AG04449 (cell line): ENCODE measurements around the gene ARHGAP45.

Experiments used
- CTCF ChIA-PET: fragments of 350-600 bp; formaldehyde crosslinking; extraction: SDS; loops from one replicate; lab custom pipeline; 2021; ENCODE audit warnings: antibody characterized with exemption; lab: Yijun Ruan, JAX
- POLR2A ChIA-PET: fragments of 400-600, 350-600 bp; formaldehyde crosslinking; extraction: SDS; loops from one replicate; lab custom pipeline; 2020; ENCODE audit warnings: antibody characterized with exemption, inconsistent platforms; lab: Yijun Ruan, JAX
- DNase-seq: peaks from one replicate; pipeline ENCODE4 v3.0.0-alpha.2; 2010; ENCODE audit warnings: low read depth, low spot score
- H3K4me3 ChIP-seq: 2 replicates; pipeline ENCODE4 v1.5.1; 2011; ENCODE audit warnings: low read depth, mild to moderate bottlenecking, control low read depth, low read length
- TF ChIP-seq, protein P1 (sequence below): IDR thresholded peaks from one replicate; pipeline ENCODE4 v1.5.1; 2011; ENCODE audit warnings: mild to moderate bottlenecking, moderate library complexity, low read length, control low read depth, inconsistent platforms; ENCODE audit not compliant: insufficient read depth; ENCODE audit errors: missing control alignments

ARHGAP45 gene

DNA sequence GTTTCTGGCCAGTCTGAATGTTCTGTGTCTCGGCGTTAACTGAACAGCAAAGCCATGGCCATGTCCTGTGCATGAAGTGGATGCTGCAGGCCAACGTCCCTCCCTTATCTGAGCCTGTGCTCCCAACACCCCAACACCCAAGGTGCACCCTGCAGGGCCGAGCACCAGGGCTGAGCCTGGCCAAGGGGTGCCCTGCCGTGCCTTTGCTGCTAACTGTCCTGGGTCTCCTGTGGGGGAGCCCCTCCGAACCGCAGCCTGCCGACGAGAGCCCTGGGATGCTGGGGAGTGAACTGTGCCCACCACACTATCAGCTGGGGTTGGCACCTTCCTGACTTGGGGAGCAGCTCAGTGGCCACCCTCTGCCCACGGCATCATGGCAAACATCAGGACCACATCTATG, 54.4 kb downstream of the ARHGAP45 start:
- CTCF ChIA-PET: interaction anchor here (0.8 kb wide), 1 partner anchor 8 kb away, joined by 7 read pairs; no protein-coding TSS in a partner anchor

DNA sequence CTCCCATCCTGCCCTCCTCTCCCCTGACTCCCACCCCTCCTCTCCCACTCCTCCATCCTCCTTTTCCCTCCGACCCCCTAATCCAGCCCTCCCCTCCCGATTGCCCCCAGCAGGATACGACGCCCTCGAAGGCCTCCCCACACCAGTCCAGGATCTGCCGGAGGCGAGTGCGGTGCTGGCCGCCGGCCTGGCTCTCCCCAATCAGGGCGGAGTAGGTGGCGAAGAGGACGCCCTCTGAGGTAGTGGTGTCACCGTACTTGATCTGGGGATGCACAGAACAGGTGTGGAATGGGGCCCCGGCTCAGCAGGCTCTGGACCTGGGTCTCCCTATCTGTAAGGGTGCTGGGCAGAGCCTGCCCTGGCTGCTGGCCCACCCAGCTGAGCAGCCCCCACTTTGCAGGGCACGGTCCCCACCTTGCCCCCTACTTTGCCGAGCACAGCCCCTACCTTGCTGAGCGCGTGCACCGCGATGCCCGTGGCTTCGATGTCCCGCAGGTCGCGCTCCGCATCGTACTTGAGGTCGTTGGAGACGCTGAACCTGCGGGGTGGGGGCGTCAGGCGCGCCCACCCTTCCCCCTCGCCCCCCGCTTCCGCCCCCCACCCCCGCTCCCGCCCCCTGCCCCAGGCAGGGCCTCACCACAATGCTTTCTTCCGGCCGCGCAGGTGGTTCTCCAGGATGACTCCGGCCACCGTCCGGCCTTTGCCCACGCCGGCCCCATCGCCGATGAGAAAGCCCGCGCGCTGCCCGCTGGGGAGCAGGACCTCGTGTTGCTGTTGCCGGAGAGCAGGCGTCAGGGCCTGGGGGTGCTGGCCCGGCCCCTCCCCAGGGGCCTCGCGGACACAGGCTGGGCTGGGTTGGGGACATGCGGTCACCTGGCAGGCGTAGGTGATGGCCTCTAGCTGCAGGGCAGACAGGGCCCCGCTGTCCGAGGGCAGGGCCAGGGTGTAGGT, 55.3 kb downstream of the ARHGAP45 start:
- H3K4me3 ChIP-seq: no peak overlapping the region
- TF ChIP-seq, protein P1, sequence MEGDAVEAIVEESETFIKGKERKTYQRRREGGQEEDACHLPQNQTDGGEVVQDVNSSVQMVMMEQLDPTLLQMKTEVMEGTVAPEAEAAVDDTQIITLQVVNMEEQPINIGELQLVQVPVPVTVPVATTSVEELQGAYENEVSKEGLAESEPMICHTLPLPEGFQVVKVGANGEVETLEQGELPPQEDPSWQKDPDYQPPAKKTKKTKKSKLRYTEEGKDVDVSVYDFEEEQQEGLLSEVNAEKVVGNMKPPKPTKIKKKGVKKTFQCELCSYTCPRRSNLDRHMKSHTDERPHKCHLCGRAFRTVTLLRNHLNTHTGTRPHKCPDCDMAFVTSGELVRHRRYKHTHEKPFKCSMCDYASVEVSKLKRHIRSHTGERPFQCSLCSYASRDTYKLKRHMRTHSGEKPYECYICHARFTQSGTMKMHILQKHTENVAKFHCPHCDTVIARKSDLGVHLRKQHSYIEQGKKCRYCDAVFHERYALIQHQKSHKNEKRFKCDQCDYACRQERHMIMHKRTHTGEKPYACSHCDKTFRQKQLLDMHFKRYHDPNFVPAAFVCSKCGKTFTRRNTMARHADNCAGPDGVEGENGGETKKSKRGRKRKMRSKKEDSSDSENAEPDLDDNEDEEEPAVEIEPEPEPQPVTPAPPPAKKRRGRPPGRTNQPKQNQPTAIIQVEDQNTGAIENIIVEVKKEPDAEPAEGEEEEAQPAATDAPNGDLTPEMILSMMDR: no peak
- CTCF ChIA-PET: interaction anchor here (0.8 to 5.2 kb wide), 4 partner anchors 9 to 72 kb away, joined by 3 to 37 read pairs (median 14); no protein-coding TSS in a partner anchor
- POLR2A ChIA-PET: no interaction called here
- no peak for DNase-seq

More for the DNA sequence above, 54.4 kb downstream of the ARHGAP45 start:
- H3K4me3 ChIP-seq: no peak overlapping the region
- POLR2A ChIA-PET: no interaction called here
- DNase-seq: no peak
- TF ChIP-seq, protein P1: no peak

DNA sequence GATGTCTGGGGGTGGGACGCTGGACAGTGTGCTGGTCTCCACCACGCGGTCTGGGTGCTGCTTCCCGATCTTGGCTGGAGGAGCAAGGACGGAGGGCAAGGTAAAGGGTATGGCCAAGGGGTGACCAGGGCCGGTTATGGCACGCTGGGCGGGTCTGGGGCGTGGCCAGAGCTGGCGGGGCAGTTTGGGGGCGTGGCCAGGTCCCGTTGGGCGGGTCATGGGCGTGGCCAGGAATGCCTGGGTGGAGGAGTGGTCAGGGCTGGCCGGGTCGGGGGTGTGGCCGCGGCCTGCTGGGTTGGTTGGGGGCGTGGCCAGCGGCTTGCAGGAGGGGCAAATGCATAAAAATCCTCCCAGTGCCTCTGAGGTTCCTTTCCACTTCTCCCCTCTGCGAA, 56.0 kb downstream of the ARHGAP45 start:
- H3K4me3 ChIP-seq: no peak overlapping the region
- no peak for DNase-seq
- TF ChIP-seq, protein P1: no peak
- POLR2A ChIA-PET: no interaction called here
- CTCF ChIA-PET: interaction anchor here (1.0 to 5.2 kb wide), 4 partner anchors 8 to 77 kb away, joined by 3 to 37 read pairs (median 12); no protein-coding TSS in a partner anchor

DNA sequence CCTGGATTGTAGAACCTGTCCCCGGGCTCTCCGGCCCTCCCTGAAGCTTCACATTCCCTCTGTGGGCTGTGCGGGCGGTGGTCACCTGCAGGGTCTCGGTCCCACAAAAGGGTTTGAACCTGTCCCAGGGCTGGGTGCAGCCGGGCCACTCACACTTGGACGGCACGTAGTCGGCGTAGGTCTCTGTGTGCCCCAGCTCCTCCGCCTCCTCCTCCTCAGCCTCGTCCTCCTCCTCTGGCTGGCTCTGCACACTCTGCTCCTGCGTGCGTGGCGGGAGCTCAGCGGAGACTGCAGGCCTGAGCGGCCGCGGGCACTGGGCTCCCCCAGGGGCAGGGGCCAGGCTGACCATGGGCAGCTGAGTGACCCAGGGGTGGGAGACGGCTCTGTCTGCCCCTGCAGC, 56.4 kb downstream of the ARHGAP45 start:
- POLR2A ChIA-PET: no interaction called here
- TF ChIP-seq, protein P1: no peak
- H3K4me3 ChIP-seq: no peak overlapping the region
- CTCF ChIA-PET: interaction anchor here (1.0 to 5.2 kb wide), 4 partner anchors 8 to 76 kb away, joined by 3 to 37 read pairs (median 12); no protein-coding TSS in a partner anchor
- no peak for DNase-seq

GRCh38 chr19:1123885-1124677, 57.1 kb downstream of the ARHGAP45 start:
- TF ChIP-seq, protein P1: no peak
- POLR2A ChIA-PET: no interaction called here
- no peak overlapping the region for H3K4me3 ChIP-seq
- CTCF ChIA-PET: interaction anchor here (1.5 to 5.2 kb wide), 3 partner anchors 11 to 75 kb away, joined by 4 to 37 read pairs (median 21); no protein-coding TSS in a partner anchor
- DNase-seq: no peak
